Measurements from ENCODE around the gene HYAL2.

DNA sequence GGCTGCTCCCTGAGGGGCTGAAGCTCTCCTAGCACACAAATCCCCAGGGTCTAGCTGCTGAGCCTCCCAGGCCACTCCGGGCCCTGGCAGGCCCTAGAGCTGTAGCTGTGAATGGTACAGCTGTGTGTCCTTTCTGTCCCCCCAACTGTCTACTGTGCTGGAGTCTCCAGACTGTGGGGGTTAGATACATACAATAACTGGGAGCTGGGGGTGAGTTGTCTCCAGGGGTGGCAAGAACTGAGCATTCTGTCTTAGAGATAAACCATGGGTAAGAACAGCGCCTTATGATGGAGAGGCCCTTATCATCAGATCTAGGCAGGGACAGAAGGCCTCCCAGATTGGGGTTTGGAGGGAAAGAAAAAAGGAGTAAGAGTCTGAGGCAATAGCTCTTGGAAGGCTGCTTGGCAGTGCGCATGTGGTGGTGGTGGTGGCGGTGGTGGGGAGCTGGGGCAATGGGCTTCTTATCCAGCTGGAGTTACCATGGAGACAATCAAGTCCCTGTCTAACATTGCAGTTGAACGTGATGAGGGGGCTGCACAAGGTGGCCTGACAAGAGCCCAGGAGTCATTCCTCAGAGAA lies 31.7 kb upstream of the HYAL2 start:
- TF ChIP-seq, protein P1, sequence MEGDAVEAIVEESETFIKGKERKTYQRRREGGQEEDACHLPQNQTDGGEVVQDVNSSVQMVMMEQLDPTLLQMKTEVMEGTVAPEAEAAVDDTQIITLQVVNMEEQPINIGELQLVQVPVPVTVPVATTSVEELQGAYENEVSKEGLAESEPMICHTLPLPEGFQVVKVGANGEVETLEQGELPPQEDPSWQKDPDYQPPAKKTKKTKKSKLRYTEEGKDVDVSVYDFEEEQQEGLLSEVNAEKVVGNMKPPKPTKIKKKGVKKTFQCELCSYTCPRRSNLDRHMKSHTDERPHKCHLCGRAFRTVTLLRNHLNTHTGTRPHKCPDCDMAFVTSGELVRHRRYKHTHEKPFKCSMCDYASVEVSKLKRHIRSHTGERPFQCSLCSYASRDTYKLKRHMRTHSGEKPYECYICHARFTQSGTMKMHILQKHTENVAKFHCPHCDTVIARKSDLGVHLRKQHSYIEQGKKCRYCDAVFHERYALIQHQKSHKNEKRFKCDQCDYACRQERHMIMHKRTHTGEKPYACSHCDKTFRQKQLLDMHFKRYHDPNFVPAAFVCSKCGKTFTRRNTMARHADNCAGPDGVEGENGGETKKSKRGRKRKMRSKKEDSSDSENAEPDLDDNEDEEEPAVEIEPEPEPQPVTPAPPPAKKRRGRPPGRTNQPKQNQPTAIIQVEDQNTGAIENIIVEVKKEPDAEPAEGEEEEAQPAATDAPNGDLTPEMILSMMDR (IDR thresholded peaks at IDR 0.05) = no peak
- TF ChIP-seq POLR2A (IDR thresholded peaks at IDR 0.05) = no peak

All from esophagus squamous epithelium (tissue), 4 donors.